Skin epidermis (tissue), 12 donors: ENCODE results near the gene PDZD2.

Experiments used
- H3K27ac ChIP-seq, 21 experiments: fragments of 200-600 bp; sonication (generic) in 11 of 21; one replicate each; pipeline ENCODE4 v1.5.0; 2020; ENCODE audit warnings: mild to moderate bottlenecking in 3 of 21, inconsistent platforms in 2 of 21, moderate library complexity in 2 of 21
- H3K4me3 ChIP-seq, 7 experiments: fragments of 200-600 bp; sonication (generic) in 2 of 7; one replicate each; pipeline ENCODE4 v1.5.0; 2020; ENCODE audit warnings: inconsistent platforms in 2 of 7, mild to moderate bottlenecking in 2 of 7, moderate library complexity in 1 of 7

The PDZD2 gene

GRCh38 chr5:31635446-31635845 is 3.5 kb upstream of the PDZD2 start:
- Histone ChIP-seq H3K4me3 (no peak overlapping the region), H3K27ac (no peak overlapping the region)

GRCh38 chr5:31637851-31638250 is 1.1 kb upstream of the PDZD2 start:
- H3K27ac ChIP-seq: no peak overlapping the region
- no peak overlapping the region for H3K4me3 ChIP-seq

DNA sequence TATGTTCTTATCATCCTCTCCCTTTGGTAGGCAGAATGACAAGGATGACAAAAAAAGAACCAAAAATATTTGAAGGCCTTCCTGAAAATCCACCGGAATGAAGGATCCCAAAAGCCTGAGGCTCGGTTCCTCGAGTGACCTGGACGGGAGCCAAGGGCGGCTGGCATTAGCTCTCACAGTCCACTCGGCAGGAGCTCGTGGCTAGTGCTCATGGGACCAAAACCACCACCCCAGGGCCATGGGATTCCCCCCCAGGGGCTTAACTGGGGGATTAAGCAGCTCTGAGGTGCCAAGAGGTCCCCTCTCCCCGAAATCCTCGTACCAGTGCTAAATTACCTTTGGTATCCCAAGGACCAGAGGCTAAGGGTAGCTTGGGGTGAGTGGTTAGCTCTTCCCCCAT is 586 bp upstream of the PDZD2 start:
- H3K4me3 ChIP-seq: peak overlapping the region; percentile 35 to 61 (median 56)
- H3K27ac ChIP-seq: peak overlapping the region in 4 of 21 experiments; percentile 23 to 71 (median 48)

DNA sequence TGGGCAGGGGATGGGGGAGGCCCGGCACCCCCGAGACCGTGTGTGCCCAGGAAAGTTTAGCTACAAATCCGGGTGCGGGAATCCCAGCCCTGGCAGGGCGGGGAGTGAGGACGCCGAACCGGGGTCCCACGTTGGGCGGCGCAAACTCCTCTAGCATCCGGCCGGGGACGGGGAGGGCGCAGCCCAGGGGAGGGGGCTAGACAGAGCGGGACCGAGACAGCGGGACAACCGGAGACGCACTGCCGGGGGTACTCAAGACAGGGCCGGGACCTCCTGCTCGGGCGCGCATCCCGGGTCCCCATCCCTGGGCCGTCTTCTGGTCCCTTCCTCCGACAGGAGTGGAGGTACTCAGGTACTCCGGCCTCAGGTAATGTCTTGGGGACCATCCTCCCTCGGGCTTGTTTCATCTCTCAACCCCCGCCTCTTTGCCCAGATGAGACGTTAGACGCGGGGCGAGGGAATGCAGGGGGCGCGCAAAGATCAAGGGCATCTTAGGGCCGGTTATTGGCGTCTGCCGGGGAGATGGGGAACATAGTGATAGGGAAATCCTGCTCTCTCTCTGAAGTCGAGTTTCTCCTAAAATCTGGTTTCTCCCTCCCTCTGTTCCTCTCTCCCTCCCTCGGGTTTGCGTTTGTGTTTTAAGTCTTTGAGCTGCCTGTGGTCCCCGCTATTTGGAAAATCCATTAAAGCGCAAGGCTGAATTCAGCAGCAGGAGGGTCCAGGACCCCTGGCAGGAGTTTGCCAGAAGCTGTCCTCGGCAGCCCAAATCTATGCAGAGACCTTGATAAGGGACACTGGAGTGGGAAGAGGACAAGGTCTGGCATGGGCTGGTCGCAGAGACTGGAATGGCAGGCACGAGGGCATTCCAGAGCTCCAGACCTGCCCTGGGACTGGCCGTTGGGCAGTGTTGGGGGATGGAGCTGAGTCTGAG is 815 bp downstream of the PDZD2 start:
- Histone ChIP-seq H3K27ac (peak overlapping the region in 3 of 21 experiments; percentile 18 to 71 (median 35)), H3K4me3 (peak overlapping the region; percentile 35 to 61 (median 56))

GRCh38 chr5:31640573-31640972 is 1.6 kb downstream of the PDZD2 start:
- no peak overlapping the region for H3K27ac ChIP-seq
- H3K4me3 ChIP-seq: peak overlapping the region in 1 of 7 experiments; percentile 56

- Histone ChIP-seq H3K27ac (no peak overlapping the region), H3K4me3 (no peak overlapping the region)
Measured at GRCh38 chr5:31641059-31641458, 2.1 kb downstream of the PDZD2 start.

- Histone ChIP-seq H3K4me3 (no peak overlapping the region), H3K27ac (no peak overlapping the region)
Measured at GRCh38 chr5:31641575-31641974, 2.6 kb downstream of the PDZD2 start.

DNA sequence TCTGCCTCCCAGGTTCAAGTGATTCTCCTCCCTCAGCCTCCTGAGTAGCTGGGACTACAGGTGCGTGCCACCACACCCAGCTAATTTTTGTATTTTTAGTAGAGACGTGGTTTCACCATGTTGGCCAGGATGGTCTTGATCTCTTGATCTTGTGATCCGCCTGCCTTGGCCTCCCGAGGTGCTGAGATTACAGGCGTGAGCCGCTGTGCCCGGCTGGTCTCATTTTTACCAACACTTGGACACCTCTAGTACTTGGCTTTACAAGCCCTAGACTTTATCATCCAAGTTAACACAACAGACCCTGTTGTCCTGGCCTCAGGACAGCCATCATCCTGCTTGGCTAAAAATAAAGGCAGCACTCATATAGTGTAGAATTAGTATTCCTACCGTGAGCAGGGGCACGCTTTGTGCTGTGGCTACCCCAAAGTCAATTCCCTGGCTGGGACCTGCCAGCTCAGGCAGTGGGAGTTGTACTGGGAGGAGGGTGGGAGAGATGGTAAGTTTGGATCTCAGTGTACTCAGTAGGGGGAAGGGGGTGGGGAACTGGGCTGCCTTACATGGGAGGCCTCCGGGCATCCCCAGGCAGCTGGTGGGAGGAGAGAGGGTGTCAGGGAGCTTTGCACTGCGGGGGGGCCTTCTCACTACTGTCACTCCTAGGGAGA is 6.6 kb downstream of the PDZD2 start:
- H3K4me3 ChIP-seq: no peak overlapping the region
- no peak overlapping the region for H3K27ac ChIP-seq

DNA sequence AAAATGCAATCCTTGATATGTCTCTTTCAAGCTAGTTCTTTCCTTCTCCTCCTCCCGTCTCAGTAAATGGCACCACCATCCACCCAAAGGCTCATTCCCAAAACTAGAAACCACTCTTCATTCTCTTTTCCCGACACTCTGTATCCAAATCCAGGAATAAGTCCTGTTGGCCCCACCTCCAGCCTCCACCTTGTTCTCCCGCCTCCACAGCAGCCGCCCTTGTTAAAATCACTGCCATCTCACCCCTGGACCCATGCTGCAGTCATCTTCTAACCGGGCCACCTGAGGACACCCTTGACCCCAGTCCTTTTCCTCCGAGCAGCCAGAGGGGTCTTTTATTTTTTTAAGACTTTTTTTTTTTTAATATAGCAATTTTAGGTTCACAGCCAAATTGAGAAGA is 9.4 kb downstream of the PDZD2 start:
- H3K27ac ChIP-seq: no peak overlapping the region
- H3K4me3 ChIP-seq: no peak overlapping the region

- no peak overlapping the region for H3K27ac ChIP-seq
- H3K4me3 ChIP-seq: no peak overlapping the region
Measured at GRCh38 chr5:31651241-31651640, 12.3 kb downstream of the PDZD2 start.

DNA sequence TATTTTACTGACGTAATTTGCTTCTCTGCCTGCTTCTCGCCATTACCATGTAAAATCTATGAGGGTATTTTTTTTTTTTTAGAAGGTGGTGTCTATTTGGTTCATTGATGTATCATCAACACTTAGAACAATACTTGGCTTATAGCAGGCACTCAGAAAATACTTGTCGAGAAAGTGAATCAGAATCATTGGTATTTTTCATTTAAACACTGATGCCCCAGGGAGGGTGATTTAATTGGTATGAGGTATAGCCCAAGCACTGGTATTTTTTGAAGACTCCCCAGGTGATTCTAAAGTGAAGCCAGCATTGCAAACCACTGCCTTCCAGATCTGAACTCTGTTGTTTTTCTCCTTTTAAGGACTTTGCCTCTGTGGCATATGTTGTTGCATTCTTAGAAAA is 16.6 kb downstream of the PDZD2 start:
- no peak overlapping the region for H3K4me3 ChIP-seq
- H3K27ac ChIP-seq: no peak overlapping the region

- H3K4me3 ChIP-seq: no peak overlapping the region
- H3K27ac ChIP-seq: no peak overlapping the region
Measured at GRCh38 chr5:31656806-31657205, 17.9 kb downstream of the PDZD2 start.

DNA sequence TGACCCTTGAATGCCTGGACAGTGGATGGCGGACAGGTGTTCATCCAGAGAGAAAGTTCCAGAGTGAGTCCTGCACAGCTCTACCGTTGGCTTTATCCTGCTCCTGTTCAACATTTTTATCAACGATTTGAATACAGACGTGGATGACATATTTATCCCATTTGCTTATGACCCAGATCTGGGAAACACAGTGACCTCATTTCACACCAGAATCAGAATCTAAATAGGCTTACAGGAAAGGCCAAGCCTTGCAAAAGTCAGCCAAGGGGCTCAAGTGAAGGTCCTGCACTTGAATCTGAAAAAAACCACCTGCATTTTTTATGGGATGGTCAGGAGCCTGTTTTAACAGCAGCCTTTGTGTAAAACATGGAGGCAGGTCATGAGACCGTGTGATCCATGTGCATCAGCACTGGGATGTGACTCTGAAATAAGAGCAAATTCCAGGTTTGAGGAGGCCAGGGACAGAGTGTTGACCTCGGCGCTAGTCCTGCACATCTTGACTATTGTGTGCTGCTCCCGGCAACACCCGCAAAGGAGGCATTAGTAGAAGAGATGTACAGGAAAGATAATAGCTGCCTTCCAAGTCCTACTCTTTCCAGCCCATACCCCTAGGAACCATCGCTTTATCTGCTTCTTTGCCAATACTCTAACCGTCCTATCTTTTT is 18.5 kb downstream of the PDZD2 start:
- Histone ChIP-seq H3K4me3 (no peak overlapping the region), H3K27ac (no peak overlapping the region)

GRCh38 chr5:31661257-31661656 is 22.3 kb downstream of the PDZD2 start:
- H3K27ac ChIP-seq: no peak overlapping the region
- no peak overlapping the region for H3K4me3 ChIP-seq

- H3K4me3 ChIP-seq: no peak overlapping the region
- peak overlapping the region in 3 of 21 experiments; percentile 10 to 41 (median 36) for H3K27ac ChIP-seq
Measured at GRCh38 chr5:31663519-31663918, 24.6 kb downstream of the PDZD2 start.

- Histone ChIP-seq H3K27ac (no peak overlapping the region), H3K4me3 (no peak overlapping the region)
Measured at GRCh38 chr5:31664566-31664965, 25.6 kb downstream of the PDZD2 start.

- no peak overlapping the region for H3K27ac ChIP-seq
- H3K4me3 ChIP-seq: no peak overlapping the region
Measured at GRCh38 chr5:31671339-31671741, 32.4 kb downstream of the PDZD2 start.

DNA sequence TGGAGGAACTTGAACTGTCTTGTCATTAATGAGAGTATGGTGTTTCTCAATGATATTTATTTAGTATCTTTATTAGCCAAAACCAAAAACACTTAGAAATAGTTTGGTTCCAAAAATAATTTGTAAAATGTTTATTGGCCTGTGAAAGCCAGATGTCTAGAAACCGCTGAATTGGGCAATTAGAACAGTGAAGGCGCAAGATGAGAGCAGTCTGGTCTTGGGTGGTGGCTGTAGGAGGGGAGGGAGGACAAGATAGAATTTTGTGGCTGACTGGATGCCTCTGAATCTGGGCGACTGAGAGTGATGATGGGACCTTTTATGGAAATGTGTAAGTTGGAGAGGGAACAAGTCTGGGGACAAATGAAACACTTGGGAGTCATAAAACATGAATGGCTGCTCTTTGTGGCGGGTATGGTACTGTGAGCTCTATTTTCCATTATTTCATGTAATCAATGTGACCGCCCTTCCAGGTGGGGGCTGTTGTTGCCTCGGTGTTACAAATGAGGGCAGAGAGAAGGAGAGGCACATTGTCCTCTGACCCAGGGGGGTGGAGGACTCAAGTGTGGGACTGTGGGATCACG is 35.5 kb downstream of the PDZD2 start:
- Histone ChIP-seq H3K4me3 (no peak overlapping the region), H3K27ac (no peak overlapping the region)

DNA sequence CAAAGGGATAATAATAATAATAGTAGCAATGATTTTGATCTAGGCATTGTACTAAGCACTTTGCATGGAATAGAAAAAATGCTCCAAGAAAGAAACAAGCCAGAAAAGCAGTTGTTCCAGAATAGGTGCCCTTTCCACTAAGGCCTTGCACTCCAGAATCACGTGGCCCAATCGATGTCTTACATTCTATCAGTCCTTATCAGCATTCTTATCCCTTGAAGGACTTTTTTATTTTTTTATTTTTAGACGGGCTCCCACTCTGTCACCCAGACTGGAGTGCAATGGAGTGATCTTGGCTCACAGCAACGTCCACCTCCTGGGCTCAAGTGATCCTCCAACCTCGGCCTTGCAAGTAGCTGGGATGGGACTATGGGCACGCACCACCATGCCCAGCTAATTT is 36.5 kb downstream of the PDZD2 start:
- no peak overlapping the region for H3K27ac ChIP-seq
- H3K4me3 ChIP-seq: no peak overlapping the region

- Histone ChIP-seq H3K4me3 (no peak overlapping the region), H3K27ac (no peak overlapping the region)
Measured at GRCh38 chr5:31678180-31678579, 39.2 kb downstream of the PDZD2 start.
